ENCODE data around the gene MINDY1. TPM values are rescaled to one million over a fixed set of nuclear protein-coding genes. Genes with fewer than 3 reads are reported as not detected.

Gene MINDY1
- total and polyA plus RNA-seq, 2 donors, result 19.6 to 19.7 TPM

DNA sequence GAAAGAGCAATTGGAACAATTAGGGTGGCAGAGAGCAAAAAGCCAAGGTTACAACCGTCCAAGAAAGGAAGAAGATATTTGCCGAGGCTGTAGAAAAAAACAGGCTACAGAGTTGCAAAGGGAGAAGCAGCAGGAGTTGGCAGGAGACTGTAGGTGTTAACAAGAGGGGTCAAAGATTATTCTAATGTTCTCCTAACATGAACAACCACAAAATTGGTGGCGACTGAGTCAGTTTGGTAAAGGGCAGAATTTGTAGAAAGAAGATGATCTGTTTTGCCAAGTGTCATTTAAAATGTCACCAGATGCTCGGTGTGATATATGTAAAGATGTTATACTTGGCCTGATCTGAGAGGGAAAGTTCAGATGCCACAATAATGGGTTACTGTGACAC, 1.1 kb upstream of the MINDY1 start:
- H3K27ac ChIP-seq (ENCODE audit: low read depth), result peak overlapping the region; percentile 89
- DNase-seq (ENCODE audit: extremely low spot score), result no peak
- 7% methylated on average over 4 of the region's 4 CpGs for WGBS
- H3K36me3 ChIP-seq (ENCODE audit: insufficient read depth), result no peaks in the 10 kb centered on the region
- H3K4me1 ChIP-seq (ENCODE audit: insufficient read depth), result peaks cover 1% of the 10 kb centered on the region
- H3K4me3 ChIP-seq (ENCODE audit: low read depth, low read length), result no peak overlapping the region

DNA sequence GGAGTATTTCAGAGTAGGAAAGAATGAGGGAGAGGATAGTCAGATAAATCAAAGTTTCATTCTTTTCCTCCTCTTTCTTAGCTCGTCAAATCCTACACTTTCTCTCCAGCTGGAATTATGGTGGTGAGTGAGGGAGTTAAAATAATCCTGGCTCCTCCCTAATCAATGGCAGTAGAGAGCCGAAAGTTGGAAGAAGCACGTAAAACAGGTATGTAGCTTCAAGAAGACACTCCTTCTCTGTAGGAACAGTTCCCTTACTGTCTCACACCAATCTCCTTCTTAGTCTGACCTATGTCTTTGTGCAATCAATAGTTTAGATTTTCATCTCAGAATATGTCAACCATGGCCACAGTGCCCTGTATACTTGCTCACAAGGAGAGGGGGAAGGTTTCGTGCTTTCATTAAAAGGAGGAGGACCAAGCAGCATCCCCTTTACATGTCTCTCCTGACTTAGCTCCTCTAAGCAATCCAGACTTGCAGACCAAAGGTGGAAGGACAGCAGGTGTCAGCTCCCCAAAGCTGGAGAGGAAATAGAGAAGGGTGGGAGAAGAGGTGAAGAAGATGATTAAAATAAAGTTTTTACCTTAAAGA, 878 bp downstream of the MINDY1 start:
- H3K36me3 ChIP-seq (ENCODE audit: insufficient read depth), result no peaks in the 10 kb centered on the region
- DNase-seq (ENCODE audit: extremely low spot score), result no peak
- WGBS, result 8% methylated on average over 4 of the region's 4 CpGs
- peak overlapping the region; percentile 54 for H3K4me3 ChIP-seq (ENCODE audit: low read depth, low read length)
- peak overlapping the region; percentile 88 for H3K27ac ChIP-seq (ENCODE audit: low read depth)
- peaks cover 1% of the 10 kb centered on the region for H3K4me1 ChIP-seq (ENCODE audit: insufficient read depth)

DNA sequence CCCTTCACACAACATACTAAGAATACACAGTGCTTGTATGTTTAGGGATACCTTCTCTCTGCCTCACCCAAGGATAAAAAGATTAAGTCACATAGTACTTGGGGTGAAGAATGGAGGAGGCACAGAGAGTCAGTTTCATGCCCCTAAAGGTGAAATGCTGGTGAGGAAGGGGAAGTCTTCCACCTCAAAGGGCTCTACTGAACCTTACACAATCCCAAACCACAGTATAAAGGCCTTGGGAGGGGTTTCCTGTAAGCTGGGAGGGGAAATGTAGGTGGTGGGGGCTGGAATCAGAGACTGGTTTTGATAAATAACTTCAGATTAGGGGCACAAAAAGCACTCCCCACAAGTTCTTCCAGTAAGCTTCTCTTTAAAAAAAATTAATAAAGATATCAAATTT, 3.5 kb downstream of the MINDY1 start:
- no peak overlapping the region for H3K27ac ChIP-seq (ENCODE audit: low read depth)
- no peak overlapping the region for H3K4me3 ChIP-seq (ENCODE audit: low read depth, low read length)

DNA sequence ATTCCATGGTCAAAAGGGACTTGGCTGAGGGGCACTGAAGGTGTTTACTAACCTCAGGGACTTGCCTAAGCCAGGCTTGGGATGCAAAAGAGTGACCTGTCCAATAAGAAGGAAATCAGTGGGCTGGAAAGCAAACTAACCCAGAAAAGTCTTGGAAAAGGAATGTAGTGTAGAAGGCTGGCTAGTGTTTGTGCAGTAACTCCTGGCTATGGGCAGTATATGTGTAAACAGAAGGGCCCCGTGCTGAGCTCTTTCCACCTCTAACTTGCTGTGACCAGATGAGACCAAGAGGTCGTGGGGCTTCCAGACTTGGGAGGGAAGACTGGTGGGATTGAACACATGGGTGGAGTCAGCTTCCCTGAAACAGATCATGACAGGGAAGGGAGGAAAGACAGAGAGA, 4.1 kb downstream of the MINDY1 start:
- H3K4me1 ChIP-seq (ENCODE audit: insufficient read depth), result no peaks in the 10 kb centered on the region
- DNase-seq (ENCODE audit: extremely low spot score), result no peak
- H3K36me3 ChIP-seq (ENCODE audit: insufficient read depth), result peaks cover 4% of the 10 kb centered on the region
- no peak overlapping the region for H3K4me3 ChIP-seq (ENCODE audit: low read depth, low read length)
- WGBS, result 33% methylated on average over 2 of the region's 2 CpGs
- H3K27ac ChIP-seq (ENCODE audit: low read depth), result no peak overlapping the region

More for the DNA sequence above, 3.5 kb downstream of the MINDY1 start:
- DNase-seq (ENCODE audit: extremely low spot score), result no peak
- Histone ChIP-seq H3K36me3 (ENCODE audit: insufficient read depth) (no peaks in the 10 kb centered on the region), H3K4me1 (ENCODE audit: insufficient read depth) (no peaks in the 10 kb centered on the region)

GRCh38 chr1:151002051-151002450, 4.7 kb downstream of the MINDY1 start:
- Histone ChIP-seq H3K27ac (ENCODE audit: low read depth) (no peak overlapping the region), H3K4me1 (ENCODE audit: insufficient read depth) (no peaks in the 10 kb centered on the region), H3K4me3 (ENCODE audit: low read depth, low read length) (no peak overlapping the region), H3K36me3 (ENCODE audit: insufficient read depth) (peaks cover 6% of the 10 kb centered on the region)
- no peak for DNase-seq (ENCODE audit: extremely low spot score)
- WGBS, result 86% methylated on average over 3 of the region's 3 CpGs

GRCh38 chr1:151001602-151002001, 5.1 kb downstream of the MINDY1 start:
- H3K36me3 ChIP-seq (ENCODE audit: insufficient read depth), result peaks cover 6% of the 10 kb centered on the region
- 80% methylated on average over 4 of the region's 4 CpGs for WGBS
- DNase-seq (ENCODE audit: extremely low spot score), result no peak
- H3K4me3 ChIP-seq (ENCODE audit: low read depth, low read length), result no peak overlapping the region
- H3K4me1 ChIP-seq (ENCODE audit: insufficient read depth), result no peaks in the 10 kb centered on the region
- no peak overlapping the region for H3K27ac ChIP-seq (ENCODE audit: low read depth)

DNA sequence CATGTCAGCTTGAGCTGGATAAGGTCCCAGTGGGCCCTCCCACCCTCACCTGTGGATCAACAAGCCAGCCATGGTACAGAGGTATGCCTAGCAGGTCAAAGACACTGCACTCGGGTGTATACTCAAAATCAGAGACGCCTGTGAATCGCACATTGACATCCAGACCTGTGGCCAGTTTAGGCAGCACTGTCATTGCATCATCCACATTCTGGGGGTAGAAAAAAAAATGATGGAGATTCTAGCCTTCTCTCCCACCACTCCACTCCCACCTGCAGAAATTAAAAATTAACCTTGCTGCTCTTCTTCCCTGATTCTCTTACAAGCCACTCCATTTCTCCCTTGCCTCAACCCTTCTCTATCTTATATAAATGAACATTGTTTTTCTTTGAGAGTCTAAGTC, 6.3 kb downstream of the MINDY1 start:
- peaks cover 6% of the 10 kb centered on the region for H3K36me3 ChIP-seq (ENCODE audit: insufficient read depth)
- no peak for DNase-seq (ENCODE audit: extremely low spot score)
- 98% methylated on average over 3 of the region's 3 CpGs for WGBS
- H3K4me1 ChIP-seq (ENCODE audit: insufficient read depth), result no peaks in the 10 kb centered on the region
- H3K27ac ChIP-seq (ENCODE audit: low read depth), result no peak overlapping the region
- no peak overlapping the region for H3K4me3 ChIP-seq (ENCODE audit: low read depth, low read length)

DNA sequence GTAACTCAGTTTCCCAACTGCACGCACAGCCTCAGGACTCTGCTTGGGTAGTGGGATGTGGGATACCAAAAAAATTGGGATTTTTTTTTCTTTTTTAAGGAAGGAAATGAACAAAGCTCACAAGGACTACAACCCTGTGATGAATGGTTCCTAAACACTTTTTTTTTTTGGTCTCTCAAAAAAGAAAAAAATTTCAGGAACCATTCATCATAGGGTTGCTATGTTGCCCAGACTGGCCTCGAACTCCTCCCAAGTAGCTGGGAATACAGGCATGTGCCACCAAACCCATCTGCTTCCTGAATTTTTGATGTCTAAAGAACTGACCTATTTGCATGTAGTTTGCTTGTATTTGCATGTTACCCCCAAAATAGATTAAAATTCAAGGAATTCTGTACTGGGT, 6.8 kb downstream of the MINDY1 start:
- DNase-seq (ENCODE audit: extremely low spot score), result no peak
- Histone ChIP-seq H3K36me3 (ENCODE audit: insufficient read depth) (peaks cover 6% of the 10 kb centered on the region), H3K27ac (ENCODE audit: low read depth) (no peak overlapping the region), H3K4me3 (ENCODE audit: low read depth, low read length) (no peak overlapping the region), H3K4me1 (ENCODE audit: insufficient read depth) (no peaks in the 10 kb centered on the region)
- WGBS, result 93% methylated on average over 2 of the region's 2 CpGs

DNA sequence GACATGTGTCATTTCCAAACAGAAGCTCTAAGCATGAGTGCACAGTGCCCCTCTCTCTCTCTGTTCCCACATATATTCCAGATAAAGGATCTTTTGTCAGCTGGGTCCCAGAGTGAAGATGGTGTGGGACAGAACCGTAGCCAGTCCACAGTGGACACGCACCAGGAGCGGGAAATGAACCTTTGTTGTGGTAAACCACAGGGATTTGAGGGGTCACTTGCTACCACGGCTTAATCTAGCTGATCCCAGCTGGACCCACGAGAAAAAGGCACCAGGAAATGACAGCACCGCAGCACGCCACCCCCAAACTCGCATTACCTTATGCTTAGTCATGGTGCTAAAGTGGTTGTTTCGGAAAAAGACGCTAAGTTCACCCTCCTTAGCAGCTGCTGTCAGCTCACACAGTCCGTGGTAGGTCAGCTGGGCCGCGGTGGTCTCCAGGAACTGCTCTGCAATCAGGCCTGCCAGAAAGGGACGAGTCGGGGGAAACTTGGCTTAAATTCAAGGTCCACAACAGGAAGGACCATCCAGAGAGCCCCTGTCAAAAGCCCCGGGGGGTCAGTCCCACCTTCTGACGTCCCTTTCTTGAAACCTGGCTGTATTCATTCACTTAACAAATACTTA, 7.5 kb downstream of the MINDY1 start:
- WGBS, result 78% methylated on average over 17 of the region's 17 CpGs
- Histone ChIP-seq H3K4me1 (ENCODE audit: insufficient read depth) (no peaks in the 10 kb centered on the region), H3K4me3 (ENCODE audit: low read depth, low read length) (no peak overlapping the region), H3K27ac (ENCODE audit: low read depth) (no peak overlapping the region), H3K36me3 (ENCODE audit: insufficient read depth) (peaks cover 6% of the 10 kb centered on the region)
- DNase-seq (ENCODE audit: extremely low spot score), result no peak

GRCh38 chr1:150997949-150998348, 8.8 kb downstream of the MINDY1 start:
- Histone ChIP-seq H3K4me3 (ENCODE audit: low read depth, low read length) (no peak overlapping the region), H3K27ac (ENCODE audit: low read depth) (no peak overlapping the region), H3K36me3 (ENCODE audit: insufficient read depth) (peaks cover 6% of the 10 kb centered on the region), H3K4me1 (ENCODE audit: insufficient read depth) (no peaks in the 10 kb centered on the region)
- DNase-seq (ENCODE audit: extremely low spot score), result no peak
- 73% methylated on average over 5 of the region's 5 CpGs for WGBS

DNA sequence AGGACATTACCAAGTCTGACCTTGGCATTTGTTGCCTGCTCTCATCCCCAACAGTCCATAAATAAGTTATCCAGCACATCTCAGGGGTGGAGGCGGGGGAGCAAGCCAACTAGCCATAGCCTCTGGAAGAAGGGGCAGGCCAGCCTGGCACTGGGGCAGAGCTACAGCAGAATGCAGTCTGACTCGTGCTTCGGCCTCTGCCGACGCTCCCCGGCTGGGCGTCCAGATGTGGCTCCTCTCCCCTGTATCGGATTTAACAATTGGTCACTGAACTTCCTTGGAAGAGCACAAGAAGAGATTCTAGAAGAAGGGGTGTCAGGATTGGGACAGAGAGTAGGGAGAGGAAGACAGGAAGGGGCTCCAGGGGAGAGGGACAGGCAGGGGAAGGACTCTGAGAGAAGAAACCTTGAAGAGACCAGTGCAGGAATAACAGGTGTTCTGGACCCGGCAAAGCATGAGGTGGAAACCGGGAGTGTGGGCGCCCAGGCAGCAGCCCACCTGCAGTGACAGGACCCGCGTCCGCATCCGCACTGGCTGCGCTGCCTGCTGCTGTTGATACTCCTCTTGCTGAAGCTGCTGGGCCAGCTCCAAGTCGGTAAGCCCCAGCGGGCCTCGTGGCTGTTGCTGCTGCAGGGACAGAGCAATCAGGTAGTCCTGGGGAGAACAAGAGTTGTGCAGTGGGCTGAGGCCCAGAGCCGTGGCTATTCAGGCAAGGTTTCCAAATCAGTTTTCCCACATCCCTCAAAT, 9.4 kb downstream of the MINDY1 start:
- 88% methylated on average over 20 of the region's 20 CpGs for WGBS
- DNase-seq (ENCODE audit: extremely low spot score), result no peak
- Histone ChIP-seq H3K36me3 (ENCODE audit: insufficient read depth) (peaks cover 6% of the 10 kb centered on the region), H3K27ac (ENCODE audit: low read depth) (no peak overlapping the region), H3K4me3 (ENCODE audit: low read depth, low read length) (no peak overlapping the region), H3K4me1 (ENCODE audit: insufficient read depth) (no peaks in the 10 kb centered on the region)

DNA sequence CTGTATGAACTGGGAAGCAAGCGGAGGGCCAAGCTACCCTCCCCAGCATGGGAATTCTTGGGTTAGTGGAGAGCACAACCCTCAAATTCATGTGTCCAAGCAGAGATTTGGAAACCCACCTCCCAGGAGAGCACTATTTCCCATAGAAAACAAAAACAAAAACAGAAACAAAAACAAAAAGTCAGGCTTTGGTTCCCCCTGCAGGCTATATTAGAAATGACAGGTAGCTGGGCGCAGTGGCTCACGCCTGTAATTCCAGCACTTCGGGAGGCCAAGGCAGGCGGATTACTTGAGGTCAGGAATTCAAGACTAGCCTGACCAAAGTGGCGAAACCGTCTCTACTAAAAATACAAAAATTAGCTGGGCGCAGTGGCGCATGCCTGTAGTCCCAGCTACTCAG, 10.8 kb downstream of the MINDY1 start:
- Histone ChIP-seq H3K4me1 (ENCODE audit: insufficient read depth) (no peaks in the 10 kb centered on the region), H3K36me3 (ENCODE audit: insufficient read depth) (peaks cover 6% of the 10 kb centered on the region), H3K27ac (ENCODE audit: low read depth) (peak overlapping the region; percentile 39), H3K4me3 (ENCODE audit: low read depth, low read length) (no peak overlapping the region)
- no peak for DNase-seq (ENCODE audit: extremely low spot score)
- 26% methylated on average over 9 of the region's 9 CpGs for WGBS

GRCh38 chr1:150995460-150995859, 11.2 kb downstream of the MINDY1 start:
- Histone ChIP-seq H3K4me3 (ENCODE audit: low read depth, low read length) (no peak overlapping the region), H3K36me3 (ENCODE audit: insufficient read depth) (peaks cover 6% of the 10 kb centered on the region), H3K4me1 (ENCODE audit: insufficient read depth) (no peaks in the 10 kb centered on the region), H3K27ac (ENCODE audit: low read depth) (peak overlapping the region; percentile 39)
- WGBS, result 45% methylated on average over 4 of the region's 4 CpGs
- DNase-seq (ENCODE audit: extremely low spot score), result no peak

- Histone ChIP-seq H3K27ac (ENCODE audit: low read depth) (no peak overlapping the region), H3K4me1 (ENCODE audit: insufficient read depth) (no peaks in the 10 kb centered on the region), H3K36me3 (ENCODE audit: insufficient read depth) (peaks cover 6% of the 10 kb centered on the region), H3K4me3 (ENCODE audit: low read depth, low read length) (no peak overlapping the region)
- no peak for DNase-seq (ENCODE audit: extremely low spot score)
- 85% methylated on average over 3 of the region's 3 CpGs for WGBS
Observed at GRCh38 chr1:150994248-150994647, 12.5 kb downstream of the MINDY1 start.
